SIG-M5 treated with dmso at 0.1 percent for 504 hours (cell line): ENCODE measurements around the gene AUTS2.

Experiments
- DNase-seq: peaks from one replicate; lab custom pipeline; 2025; ENCODE audit not compliant: unreplicated experiment; lab: John Stamatoyannopoulos, UW

Gene AUTS2

DNA sequence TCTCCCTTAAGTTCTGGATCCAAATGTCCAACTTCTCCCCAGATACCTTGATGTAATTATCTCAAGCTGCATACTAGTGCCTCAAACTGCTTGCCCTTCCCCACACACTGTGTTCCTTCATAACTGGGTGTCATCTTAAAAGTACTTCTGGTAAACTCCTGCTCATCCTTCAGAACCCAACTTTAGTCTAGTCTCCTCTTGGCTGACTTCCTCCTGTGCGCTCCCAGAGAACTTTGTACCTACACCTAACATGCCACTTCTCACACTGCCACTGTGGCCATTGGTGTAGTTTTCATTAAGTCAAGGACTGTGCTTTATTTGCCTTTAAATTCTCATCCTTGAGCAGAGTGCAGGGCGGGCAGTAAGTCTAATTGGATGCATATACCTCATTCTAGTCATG is 958.5 kb downstream of the AUTS2 start:
- no peak for DNase-seq

DNA sequence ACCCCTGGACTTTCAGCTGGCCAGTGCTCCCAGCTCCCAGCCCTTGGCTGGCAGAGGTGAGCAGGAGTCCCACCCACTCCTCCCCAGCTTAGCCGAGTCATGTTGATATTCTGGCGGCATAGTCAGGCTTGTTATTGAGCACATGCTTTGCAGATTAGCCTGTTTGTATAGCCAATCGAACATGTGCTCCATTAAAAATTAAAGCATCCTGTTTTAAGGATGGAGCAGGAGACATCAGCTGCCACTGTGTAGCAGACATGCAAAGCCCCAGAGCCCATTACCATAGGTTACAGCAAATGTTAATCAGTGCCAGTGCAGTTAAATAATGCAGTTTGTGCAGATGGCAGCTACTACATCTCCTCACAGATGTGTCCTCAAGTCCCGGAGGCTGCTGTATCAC is 959.1 kb downstream of the AUTS2 start:
- DNase-seq: no peak

DNA sequence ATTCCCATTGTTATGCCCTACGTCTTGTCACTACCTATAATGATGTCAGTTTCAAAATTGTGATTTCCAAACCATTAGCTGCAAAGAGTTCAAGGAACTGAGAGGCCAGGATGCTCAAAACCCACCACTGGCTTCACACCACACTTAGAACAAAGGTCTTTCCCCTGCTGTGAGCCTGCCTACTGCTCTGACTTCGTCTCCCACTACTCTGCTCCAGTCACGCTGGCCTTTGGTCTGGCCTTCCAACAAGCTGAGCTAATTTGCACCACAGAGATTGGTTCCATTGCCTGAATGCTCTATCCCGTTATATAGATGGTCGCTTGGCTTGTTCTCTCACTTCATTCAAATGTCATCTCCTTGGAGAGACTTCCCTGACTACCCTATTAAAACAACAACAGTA is 961.5 kb downstream of the AUTS2 start:
- no peak for DNase-seq

DNA sequence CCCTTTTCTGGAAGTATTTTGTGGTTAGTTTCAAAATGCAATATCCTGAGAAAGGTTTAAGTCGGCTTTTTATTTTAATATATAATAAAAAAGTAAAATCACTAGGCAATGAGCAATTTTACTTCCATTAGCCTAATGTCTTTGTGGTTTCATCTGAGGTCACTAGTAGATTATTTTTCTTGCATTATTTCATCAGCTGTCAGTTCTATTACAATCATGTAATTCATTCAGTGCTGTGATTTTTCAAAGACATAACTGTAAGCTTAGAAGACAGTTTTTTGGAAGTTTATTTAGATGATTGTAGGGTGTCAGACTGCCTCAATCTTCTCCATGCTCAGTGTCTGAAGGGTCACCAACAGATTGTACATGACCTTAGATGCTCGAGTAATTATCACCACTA is 965.7 kb downstream of the AUTS2 start:
- DNase-seq: no peak

DNA sequence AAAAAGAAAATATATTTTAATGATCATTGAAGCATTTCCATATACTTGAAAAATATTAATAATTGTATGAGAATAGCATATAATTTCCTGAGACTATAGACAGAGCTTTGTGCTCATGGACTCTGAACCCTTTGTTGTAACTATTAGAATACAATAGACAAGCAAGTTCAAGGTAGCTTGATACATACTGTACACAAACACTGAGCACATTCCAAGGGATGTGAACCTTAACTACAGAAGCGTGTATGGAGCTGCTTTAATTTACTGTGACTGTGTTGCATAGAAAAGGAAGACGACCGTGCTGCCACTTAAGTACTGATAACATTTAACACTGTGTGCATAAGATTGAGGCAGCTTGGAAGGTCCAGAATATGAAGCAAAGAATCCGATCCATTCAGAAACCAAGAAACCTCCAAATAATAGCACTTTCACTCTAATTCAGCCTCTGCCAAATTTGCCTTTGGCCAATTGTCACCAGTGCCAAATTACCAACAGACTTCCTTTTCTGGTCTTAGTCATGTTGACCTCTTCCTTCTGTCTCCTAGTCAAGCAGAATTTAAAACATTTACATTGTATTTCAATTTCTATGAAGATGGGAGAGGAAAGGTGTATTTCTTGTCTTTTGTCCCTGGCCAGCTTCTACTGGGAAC is 967.6 kb downstream of the AUTS2 start:
- no peak for DNase-seq

DNA sequence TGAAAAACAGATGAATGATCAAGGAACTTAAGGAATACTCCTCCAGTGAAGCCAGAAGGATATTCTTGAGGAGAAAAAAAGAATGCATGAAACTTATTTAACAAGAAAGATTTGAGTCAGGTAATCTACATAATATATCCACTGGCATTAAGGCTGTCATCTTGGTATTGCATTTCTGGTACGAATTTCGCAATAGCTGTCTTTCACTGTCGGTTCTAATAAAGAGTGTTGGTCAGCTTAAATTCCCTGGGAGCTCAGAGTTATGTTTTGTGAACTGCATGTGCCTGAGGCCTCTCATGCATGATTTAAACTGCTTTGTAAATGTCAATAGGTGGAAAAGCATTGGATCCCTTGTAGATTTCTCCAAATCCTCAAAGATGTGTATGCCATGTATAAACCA is 968.4 kb downstream of the AUTS2 start:
- no peak for DNase-seq

DNA sequence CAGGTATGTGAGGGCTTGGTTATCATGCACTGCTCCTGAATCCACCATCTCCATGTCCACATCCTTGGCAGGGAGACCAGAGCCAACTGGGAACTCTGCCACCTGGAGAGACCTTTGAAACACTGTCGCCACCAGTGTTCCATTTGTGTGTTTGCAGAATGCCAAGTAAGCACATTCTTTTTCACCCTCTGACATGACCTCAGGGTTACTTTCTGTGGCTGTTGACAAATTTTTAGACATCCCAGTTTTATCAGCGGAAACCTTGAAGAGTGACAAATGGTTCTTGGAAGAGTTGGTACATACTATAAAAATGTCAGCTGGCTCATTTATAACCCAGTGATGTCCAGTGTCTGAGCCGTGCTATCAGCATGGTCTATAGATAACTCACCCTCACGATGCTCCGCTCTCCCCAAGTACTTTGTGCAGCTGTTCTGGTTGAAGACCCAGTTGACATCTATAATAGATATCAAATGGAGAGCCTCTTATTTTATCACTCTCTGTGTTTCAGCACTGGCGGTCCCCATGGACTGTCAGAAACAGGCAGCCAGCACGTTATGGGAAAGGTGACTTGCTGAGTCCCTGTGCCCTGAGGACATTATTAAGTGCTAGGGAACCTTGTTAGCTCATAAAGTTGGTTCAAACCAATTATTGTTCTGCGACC is 970.5 kb downstream of the AUTS2 start:
- DNase-seq: no peak

DNA sequence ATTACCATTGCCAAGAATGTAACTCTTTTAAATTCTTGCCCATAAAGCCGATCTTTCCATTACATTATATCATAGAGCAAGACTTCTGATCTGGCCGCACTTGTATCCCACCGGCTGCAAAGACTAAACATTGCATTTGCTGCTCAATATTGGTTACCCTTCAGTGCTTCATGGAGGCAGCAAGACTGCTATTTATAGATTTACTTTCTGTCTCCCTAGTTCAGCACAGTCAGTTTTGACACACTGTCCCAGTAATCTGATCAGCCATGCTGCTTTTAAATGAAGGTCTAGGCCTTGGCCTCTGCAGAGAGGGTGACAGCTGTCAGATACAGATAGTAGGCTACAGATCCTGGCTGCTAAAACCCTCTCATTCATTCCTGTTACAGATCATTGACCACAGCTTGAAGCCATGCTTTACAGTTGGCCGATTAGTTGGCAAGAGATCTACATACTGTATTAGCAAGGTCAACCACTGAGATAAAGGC is 971.1 kb downstream of the AUTS2 start:
- DNase-seq: no peak

DNA sequence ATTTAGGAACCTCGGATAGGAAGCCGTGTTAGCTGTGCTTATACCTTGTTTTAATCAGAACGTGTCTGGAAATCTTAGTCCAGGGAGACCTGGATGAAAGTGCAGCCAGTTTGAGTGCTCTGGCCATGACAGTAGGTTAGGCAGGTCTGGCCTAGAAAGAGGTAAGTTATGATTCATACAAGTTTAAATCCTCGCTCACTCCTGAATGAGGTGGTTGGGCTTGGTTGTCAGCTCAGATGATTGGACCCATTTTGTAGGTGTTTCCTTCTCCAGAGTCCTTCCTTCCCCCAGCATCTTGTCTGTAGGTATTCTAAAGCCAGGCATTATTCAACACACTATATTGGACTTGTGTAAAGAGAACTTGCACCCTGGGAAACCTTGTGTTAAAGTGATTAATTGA is 971.8 kb downstream of the AUTS2 start:
- no peak for DNase-seq

DNA sequence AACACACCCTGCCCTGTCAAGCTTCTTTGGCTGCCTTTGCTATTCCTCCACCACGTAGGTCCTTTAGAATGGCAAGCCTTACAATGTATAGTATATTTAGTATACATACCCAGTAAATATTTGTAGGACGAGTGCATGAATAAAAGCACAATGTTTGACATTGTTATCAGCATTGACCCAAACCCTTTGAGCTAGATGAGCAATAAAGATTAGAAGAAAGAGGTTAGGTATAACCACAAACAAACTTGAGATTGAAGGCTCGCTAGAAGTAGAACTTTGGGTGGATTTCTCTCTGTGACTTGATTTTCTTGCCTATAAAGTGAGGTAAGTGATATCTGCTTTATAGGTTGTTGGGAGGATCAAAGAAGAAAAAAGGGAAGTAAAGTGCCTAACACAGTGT is 972.7 kb downstream of the AUTS2 start:
- DNase-seq: no peak

DNA sequence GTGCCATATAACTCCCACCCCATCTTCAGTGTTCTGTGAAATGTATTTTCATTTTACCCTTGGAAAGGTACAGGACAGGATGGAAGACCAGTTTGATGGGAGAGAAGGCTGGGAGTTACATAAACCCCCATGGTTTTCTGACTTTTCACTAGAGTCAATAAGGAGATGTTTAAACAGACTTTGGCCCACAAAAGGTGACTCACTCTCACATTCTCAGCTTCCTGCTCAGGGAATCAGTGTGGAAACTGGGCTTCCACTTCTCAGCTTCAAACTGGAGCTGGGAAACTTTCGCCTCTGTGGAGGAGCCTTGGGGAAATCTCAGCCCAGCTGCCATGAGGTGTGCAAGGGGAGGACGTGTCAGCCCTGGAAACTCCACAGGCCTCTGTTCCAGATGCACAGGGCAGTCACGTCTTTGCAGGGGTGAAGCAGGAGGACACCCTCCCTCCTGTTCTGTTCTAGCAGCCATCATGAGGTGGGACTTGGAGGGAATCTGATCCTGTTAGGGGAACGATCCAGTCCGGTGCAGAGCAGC is 973.2 kb downstream of the AUTS2 start:
- peak; percentile 22 for DNase-seq

DNA sequence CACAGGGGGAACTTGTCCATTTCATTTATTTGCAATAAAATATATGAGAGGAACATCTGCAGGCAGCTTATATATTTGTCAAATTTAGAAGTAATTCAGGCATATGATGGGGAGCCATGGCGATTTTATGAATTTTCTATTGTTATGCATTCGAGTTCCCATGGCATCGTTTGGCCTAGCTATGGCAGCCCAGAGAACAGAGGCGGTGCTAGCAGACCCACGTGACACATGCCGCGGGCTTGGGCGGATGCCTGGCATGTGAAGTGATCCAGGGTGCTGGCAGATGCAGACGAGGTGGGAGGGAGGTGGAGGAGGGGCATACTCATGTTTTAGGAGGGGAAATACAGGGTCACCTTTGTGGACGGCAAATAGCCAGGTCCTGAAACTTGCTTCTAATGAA is 973.7 kb downstream of the AUTS2 start:
- DNase-seq: no peak

DNA sequence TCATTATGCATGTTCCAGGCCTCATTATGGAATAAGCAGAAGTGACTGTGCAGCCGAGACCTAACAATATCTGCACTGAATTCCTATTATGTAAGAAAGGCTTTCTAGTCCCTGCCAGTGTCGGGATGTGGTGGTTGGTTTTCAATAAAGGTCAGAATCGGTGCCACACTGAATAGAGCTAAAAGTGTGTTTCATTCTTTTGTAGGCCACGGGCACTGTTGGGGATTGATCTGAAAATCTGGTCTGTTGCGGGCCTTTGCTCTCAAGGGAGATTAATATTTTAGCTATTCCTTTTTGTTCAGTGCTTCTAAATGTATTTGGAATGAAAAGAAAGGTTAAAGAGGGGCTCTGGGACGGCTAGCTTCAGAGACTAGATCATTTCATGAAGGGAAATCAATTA is 974.3 kb downstream of the AUTS2 start:
- no peak for DNase-seq

DNA sequence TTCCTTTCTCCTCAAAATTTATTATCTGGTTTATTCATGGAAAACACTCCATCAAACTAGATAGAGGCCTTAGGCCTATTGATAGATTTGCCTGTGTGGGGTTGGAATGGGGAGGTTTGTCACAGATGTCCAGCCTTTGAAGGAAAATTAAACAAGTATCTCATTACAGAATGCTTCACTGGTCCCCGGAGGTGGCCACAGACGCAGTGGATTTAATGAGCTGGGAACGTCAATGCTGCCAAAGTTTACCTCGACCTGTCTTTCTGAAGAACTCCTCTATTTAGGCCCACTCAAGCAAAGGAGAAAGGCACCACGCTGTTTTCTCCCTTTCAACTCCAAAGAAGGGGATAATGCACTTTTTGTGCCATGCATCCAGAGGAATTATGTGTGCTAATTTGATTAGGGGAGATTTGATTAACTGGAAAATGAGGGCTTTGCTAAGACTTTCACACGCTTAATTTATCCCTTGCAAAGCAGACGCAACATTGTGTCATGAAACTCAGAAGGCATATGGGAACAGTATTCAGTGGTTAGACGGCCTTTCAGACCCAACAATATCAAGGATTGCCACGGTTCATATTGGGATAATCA is 974.9 kb downstream of the AUTS2 start:
- no peak for DNase-seq

DNA sequence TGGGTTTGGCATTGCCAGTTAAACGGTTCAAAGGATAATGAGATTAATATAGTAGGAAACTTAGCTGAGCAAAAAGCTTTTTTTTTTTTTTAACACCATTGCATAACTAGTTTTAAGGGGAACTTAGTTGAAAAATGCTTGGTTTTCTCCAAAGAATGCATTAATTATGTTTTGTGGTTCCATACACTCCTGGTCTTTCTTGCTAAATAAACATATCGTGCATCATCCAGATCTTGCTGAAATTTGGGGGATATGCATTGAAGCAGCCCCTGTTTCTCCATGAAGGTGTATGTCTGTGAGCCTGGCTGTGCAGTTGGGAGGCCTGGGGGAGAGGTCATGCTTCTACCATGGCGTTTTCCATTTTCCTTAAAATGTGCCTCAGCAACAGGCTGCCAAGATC is 975.4 kb downstream of the AUTS2 start:
- no peak for DNase-seq

DNA sequence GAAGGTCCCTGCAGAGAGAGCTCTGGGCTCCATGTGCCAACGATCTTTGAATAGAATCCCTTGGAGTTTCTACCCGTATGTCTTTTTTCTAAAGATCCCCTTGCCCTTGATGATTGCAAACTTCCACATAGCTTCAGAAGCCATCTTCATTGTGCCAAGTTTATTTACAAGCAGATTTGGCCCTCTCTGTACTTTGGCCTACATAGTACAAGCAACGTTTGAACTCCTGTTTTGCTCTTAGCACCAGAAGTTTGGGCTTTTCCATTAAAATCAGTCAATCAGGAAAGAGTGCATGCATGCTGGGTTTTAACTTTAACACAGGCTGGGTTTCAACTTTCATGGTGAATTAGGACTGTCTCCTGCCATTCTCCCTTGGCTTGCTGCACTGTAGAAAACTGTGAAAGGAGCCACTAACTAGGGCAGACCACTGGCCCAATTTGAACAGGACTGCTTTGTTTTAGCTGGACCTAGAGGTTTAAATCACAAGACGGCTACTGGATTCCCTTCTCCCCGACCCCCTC is 976.1 kb downstream of the AUTS2 start:
- DNase-seq: no peak

DNA sequence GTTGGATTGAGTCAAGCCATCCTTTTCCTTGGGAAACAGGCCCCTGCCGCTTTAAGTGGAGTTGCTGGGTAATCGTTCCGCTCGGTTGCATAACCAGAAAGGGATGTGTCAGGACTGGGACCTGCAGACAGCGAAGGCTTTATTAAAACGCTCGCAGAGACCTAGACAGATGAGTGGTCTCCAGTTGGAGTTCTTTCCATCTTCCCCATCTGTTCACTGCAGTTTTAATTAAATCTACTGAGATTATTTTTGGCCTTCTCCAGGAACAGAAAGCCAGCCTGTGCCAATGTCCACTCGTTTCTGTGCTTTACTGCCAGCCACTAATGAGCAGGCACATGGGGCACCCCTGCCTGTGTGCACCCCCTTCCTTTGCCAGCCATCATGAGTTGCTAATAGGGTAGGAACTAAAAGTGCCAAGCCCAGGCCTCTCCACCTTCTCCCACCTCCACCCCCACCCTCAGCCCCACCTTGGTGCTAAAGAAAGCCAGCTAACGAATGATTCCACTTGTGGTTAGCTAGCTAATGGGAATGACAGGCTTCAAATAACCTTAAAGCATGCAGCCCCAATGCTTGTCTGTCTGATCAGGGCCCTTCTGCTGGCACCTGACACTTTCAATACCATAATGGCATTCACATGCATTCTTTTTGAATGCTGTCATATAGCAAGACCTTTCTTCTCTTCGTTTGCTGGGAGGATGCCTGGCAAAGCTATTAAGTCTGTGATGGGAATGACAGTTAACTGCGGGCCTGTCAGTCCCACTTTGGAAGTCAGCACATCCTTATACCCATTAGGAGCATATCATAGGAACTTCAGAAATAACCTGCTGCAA is 976.9 kb downstream of the AUTS2 start:
- no peak for DNase-seq

DNA sequence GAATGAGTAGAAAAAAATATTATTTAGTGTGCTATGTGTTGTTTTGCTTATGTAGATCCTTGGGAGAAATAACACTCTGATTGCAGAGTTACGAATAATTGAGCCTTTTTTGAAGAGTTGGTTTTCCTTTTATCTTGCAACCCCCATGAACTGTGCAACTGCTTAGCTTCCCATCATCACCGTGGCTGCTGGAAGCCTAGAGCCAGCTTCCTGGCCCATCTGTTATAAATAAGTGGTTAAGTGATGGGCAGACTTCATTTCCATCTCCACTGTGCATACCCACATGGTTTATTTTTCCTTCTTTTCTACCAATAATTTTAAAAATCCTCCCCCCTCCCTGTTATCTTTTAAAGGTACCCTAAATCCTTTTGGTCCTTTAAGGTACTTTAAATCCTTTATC is 978.8 kb downstream of the AUTS2 start:
- no peak for DNase-seq

DNA sequence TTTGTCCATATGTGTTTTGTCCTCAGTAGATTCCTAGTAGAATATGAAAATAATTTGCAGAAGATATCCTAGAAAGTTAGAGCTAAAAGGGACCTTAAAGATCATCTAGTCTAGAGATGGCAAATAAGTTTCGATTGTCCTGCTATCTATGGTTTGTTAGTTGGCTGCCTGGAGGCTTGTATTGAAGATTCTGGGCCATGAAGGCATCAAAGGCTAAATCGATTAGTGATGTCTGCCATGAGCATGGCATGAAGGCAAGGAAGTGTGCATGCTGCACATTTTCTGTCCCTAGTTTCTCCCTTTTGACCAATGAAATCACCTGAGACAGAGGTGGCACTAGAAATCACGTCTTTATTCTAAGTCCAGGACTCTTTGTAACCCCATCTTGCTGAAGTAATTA is 979.9 kb downstream of the AUTS2 start:
- DNase-seq: no peak

DNA sequence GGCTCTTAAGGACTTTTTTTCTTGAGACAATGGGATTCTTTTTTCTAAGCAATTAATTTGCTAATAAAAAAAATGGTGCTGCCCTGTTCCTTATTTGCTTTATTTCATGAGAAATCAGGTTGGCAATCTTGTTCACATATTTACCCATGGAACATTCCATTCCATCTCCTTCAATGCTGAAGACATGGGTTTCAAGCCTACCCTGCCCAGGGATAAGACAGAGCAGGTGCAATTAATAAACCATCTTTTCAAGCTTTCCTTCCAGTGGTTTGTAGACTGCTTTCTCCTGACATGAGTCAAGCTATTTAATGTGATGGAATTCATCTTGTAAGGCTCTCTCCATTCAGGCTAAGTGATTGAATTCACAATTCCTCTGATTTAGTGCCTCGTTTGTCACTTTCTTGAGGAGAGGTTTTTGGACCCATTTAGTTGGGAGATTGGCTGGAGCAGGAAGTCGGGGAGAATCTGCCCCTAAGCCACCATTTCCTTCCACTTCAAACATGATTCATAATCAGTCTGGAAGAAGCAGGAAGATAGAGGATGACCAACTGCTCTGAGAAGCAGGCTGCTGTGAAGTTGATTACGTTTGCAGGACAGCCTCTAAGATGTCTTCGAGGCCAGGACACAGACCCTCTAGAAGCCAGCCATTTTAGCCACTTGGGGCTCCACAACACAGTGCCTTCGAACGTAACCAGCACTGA is 981.3 kb downstream of the AUTS2 start:
- no peak for DNase-seq

DNA sequence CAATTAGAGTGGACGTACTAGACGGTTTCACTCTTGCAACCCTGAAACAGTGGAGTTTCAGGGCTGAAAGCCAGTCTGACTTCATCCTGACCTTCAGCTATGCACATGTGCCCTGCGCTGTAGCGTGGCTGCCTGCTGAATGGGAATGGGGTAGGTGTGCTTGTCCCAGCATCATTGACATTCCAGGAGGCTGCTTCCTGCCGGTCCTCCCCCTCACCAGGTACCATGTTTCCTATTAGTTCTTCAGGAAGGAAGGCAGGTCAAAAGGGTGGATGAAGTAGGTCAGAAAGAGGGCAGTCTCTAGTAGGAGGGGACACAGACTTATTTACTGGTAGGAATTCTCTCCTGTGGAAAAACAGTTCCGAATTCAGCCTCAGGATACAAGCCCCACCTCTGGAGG is 981.9 kb downstream of the AUTS2 start:
- DNase-seq: no peak
